Measurements from ENCODE around the gene DUSP12.
"Not testable (repeated sequence)": the region's sequence is repeated elsewhere in the genome, so short reads cannot be mapped to it uniquely, and the experiment has no call there.

Gene DUSP12, protein sequence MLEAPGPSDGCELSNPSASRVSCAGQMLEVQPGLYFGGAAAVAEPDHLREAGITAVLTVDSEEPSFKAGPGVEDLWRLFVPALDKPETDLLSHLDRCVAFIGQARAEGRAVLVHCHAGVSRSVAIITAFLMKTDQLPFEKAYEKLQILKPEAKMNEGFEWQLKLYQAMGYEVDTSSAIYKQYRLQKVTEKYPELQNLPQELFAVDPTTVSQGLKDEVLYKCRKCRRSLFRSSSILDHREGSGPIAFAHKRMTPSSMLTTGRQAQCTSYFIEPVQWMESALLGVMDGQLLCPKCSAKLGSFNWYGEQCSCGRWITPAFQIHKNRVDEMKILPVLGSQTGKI

GRCh38 chr1:161749509-161750407 is at the start of gene DUSP12:
Gene DUSP12, plus strand, starts transcription at chr1:161749786. Its CDS starts 16 bp downstream, at chr1:161749802.
- peak; percentile 97 for DNase-seq (ENCODE audit: low spot score)

DNA sequence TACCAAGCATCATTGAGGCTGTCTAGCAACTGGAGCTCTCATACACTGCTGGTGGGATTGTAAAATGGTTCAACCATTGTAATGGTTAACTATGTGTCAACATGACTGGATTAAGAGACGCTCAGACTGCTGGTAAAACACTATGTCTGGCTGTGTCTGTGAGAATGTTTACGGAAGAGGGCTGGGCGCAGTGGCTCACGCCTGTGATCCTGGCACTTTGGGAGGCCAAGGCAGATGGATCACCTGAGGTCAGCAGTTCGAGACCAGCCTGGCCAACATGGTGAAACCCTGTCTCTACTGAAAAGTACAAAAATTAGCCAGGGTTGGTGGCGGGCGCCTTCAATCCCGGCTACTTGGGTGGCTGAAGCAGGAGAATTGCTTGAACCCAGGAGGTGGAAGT is 47.3 kb upstream of the DUSP12 start:
- no peak for DNase-seq (ENCODE audit: low spot score)

DNA sequence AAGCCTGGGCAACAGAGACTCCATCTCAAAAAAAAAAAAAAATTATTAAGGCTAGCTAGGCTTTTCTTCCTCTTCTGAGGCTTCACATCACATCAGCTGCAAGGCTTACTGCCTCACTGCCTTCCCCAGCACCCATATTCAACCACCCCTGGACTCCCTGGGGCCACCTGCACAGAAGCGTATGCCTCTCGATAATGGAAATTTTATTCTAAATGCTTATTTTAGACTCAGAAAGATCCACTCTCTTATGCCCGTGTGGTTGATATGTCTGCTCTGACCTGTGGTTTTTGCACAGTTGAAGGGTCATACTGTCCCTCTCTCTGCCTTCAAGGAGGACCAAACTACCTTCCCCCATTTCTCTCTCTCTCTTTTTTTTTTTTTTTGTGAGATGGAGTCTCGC is 44.0 kb upstream of the DUSP12 start:
- no peak for DNase-seq (ENCODE audit: low spot score)

GRCh38 chr1:161706113-161706481 is 43.5 kb upstream of the DUSP12 start:
- no peak for DNase-seq (ENCODE audit: low spot score)

GRCh38 chr1:161706482-161707347 is 42.9 kb upstream of the DUSP12 start, which contains the start of gene FCRLA:
Gene FCRLA, plus strand, starts transcription at chr1:161707229. Its CDS starts 36 bp downstream, at chr1:161707265.
- DNase-seq (ENCODE audit: low spot score), result peak; percentile 13

- no peak for DNase-seq (ENCODE audit: low spot score)
Observed at GRCh38 chr1:161707503-161707902, 42.1 kb upstream of the DUSP12 start.

- DNase-seq (ENCODE audit: low spot score), result no peak
Observed at GRCh38 chr1:161709373-161709772, 40.2 kb upstream of the DUSP12 start.

- DNase-seq (ENCODE audit: low spot score), result no peak
Observed at GRCh38 chr1:161710560-161710959, 39.0 kb upstream of the DUSP12 start.

DNA sequence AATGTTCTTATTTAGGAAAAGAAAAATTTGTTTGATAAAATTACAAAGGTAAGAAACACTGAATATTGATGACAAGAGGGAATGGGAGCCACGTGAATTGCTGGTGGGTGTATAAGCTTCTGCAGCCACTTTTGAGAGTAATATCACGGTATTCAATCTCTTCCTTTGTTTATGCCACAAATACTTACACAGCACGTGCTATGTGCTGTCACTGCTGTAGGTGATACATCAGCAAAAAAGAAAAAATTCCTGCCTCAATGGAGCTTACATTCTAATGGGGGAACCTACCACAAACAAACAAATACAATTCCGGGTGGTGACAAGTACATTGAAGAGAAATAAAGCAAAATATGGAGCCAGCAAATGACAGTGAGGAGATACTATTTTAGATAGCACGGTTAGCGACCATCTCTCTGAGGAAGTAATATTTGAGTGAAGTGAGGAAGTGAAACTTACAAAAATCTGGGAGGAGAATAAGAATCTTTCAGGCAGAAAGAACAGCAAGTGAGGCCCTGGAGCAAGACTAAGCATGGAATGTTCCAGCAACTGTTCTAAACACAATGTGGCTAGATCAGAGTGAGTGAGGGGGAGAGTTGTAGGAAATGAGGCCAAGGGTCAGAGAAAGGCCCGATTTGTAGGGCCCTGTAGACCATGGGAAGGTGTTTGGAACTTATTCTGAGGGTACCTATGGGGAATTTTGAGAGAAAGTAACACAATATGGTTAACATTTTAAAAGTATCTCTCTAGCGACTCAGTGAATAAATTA is 30.8 kb upstream of the DUSP12 start:
- peak; percentile 10 for DNase-seq (ENCODE audit: low spot score)

GRCh38 chr1:161719325-161719611 is 30.3 kb upstream of the DUSP12 start:
- DNase-seq (ENCODE audit: low spot score), result no peak

DNA sequence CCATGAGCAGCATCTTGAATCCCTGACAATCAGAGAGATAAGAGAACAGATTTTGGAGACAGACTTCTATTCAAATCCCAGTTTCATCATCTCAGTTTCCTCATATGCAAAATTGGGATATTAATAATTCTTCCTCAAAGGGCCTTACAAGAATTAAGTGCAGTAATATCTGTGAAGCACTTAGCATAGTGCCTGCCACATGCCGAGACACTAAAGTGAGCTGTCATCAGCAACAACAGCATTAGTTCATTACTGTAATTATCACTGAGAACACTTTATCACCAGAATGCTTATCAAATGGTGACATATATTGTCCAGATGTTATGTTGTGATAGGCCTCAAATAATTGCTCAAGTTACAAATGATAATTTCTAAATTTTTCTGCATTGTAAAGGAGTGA is 29.2 kb upstream of the DUSP12 start:
- DNase-seq (ENCODE audit: low spot score), result no peak

DNA sequence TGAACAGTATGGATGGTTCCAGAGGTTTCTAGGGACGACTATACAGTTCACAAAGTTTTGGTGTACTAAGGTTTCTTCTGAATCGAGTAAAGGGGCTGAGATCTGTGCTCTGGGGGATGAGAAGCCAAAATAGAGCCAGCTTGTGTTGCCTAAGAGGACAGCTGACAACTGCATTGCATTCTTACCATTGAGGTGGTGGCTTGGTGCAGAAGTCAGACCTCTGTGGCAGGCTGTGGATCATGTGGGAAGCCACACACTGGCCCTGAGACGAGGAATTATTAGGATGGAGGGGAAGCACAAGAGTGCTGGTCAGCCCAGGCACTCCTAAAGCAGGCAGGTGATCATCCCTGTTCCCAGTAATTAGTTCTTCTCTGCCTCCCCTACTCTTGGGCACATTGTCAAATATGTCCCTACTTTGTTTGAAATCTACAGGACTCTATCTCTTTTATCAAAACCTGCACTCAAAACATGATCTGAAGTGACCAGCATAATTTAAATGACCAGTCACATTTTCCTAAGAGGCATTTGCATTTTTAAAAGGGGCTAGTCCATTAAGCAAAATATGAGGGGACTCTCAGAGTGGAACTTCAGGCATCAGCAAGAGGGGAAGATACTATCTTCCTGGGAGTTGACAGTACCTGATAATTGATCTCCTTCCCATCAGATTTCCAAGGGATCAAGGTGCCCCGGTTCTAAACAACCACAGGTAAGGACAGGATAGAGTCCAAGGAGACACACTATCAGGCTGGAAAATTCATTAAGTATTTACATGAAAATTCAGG is 28.4 kb upstream of the DUSP12 start, which contains the start of gene FCRLB:
Gene FCRLB, plus strand, starts transcription at position 589 of the 782 bp plus-strand sequence. CDS start 1,129 bp downstream, outside the sequence.
- DNase-seq (ENCODE audit: low spot score), result no peak

- no peak for DNase-seq (ENCODE audit: low spot score)
Observed at GRCh38 chr1:161721738-161722343, 27.7 kb upstream of the DUSP12 start.

- DNase-seq (ENCODE audit: low spot score), result no peak
Observed at GRCh38 chr1:161722406-161722805, 27.2 kb upstream of the DUSP12 start.

DNA sequence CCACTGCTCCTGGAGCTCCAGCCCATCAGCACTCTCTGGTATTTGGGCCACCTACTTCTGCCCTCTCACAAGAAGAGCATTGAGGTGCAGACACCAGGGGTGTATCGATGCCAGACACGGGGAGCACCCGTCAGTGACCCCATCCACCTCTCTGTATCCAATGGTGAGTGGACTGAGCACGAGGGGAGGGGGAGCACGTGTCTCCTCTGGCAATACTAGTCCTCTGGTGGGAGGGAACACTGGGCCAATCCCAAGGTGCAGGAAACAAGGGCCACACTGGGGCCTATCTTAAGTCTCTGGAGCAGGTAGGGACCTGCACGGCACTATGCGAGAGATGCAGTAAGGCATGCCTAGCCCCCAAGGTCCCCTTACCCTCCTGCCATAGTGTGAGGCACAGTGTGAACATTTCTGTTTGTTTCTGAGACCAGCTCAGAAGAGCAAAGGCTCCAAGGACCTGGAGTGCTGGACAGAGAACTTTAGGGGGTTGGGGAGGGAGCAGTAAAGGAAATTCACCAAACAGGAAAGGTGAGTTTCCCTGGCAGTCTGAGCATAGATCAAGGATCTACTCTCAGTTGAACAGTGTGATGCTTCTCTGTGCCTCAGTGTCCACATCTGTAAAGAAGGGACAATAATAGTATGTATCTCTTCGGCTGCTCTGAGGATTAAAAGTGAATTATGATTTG is 26.0 kb upstream of the DUSP12 start:
- DNase-seq (ENCODE audit: low spot score), result no peak

- not testable (repeated sequence) for DNase-seq (ENCODE audit: low spot score)
Observed at GRCh38 chr1:161725258-161725907, 24.2 kb upstream of the DUSP12 start.

DNA sequence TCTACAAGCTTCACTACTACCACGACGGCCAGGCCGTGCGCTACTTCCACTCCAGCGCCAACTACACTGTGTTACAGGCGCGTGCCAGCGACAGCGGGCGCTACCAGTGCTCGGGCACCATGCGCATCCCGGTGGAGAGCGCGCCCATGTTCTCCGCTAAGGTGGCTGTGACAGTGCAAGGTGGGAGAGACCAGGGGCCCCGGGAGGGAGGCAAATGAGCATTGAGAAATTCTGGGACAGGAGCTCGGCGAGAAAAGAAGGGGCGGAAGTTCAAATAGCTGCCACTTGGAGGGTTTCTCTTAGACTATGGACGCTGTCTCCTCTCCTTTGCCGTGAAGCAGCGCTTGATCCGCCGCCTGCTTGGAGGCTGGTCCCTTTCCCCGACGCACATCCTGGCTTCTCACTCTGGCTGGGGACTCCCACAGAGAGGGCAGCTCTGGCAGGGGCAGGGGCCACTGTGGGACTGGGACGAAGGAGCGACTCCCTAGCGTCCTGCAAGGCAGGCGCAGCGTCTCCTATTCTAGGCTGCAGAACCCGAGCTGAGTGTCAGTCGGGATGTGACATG is 23.6 kb upstream of the DUSP12 start:
- peak; percentile 65 for DNase-seq (ENCODE audit: low spot score)

GRCh38 chr1:161726473-161727255 is 22.9 kb upstream of the DUSP12 start:
- peak; percentile 68 for DNase-seq (ENCODE audit: low spot score)
